ENCODE measurements around the gene CBX6. TPM values are rescaled to one million over a fixed set of nuclear protein-coding genes. Genes with fewer than 3 reads are reported as not detected.
A peak's percentile ranks its signal among the peaks of the same experiment; 100 is the strongest.

Gene CBX6
- total and polyA plus RNA-seq, 10 of the 15 experiments (the other 5 are each of a cell fraction or from before 2014, with no cell fraction given): 3.6 to 142 (median 37.4) TPM

DNA sequence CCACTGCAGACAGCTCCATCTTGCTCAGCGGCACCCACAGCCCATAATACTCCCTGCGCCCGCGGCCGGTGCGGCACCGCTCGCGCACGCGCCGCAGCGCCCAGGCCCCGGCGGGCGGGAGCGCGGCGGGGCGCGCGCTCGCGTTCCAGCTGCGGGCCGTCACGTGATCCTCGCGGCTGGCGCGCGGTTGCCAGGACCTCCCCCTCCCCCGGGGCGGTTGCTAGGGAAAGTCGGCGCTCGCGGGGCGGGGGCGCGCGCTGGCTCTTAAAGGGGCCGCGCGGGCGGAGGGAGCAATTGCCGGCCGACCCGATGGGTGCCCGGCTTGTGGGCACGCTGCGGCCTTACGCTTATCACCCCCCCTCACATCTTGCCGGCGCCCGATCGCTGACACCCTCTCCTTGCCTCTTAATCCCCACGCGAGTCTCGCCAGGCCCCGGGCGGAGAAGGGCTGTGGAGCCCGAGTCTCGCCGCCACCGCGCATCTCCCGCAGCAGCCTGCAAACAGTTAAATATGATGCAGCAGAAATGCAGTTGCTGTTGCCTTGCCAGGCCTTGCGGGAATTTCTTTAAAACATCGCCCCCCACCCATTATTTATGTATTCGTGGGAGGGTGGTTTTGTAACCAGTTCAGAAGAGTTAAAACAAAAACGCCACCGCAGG lies at the start of gene CBX6 (continued):
- no peak for TF ChIP-seq CBX3 (IDR thresholded peaks at IDR 0.05; ENCODE audit: borderline replicate concordance, low read depth)
- no peak for TF ChIP-seq MYB (IDR thresholded peaks at IDR 0.05; ENCODE audit: borderline replicate concordance, low read depth, low read length)
- no peak for TF ChIP-seq MTA3 (IDR thresholded peaks at IDR 0.05; ENCODE audit: borderline replicate concordance, low read length)

- H3K4me3 ChIP-seq: no peak overlapping the region
- DNase-seq (ENCODE audit: low read depth, low spot score) (no peak), FAIRE-seq (no peak), ATAC-seq (no peak)
- intact Hi-C loops (cut with micrococcal nuclease; ENCODE audit: unreplicated experiment) (no loop called here), in situ Hi-C loops (cut with MboI) (no loop called here)
- POLR2A ChIA-PET: no interaction called here
- no peaks in the 10 kb centered on the region for H3K79me2 ChIP-seq (ENCODE audit: control insufficient read depth, insufficient read depth, low read length)
- BruUV-seq (replicated peaks): no TSS peak
- SMC1A ChIA-PET (ENCODE audit: uncharacterized antibody, unreplicated experiment): interaction anchor here (1.6 kb wide), 1 partner anchor 10 kb away, joined by 3 read pairs; no protein-coding TSS in a partner anchor
- RAD21 ChIA-PET (ENCODE audit: unreplicated experiment): interaction anchor here (1.0 kb wide), 1 partner anchor 30 kb away, joined by 3 read pairs; no protein-coding TSS in a partner anchor
- 13% methylated on average over 4 of the region's 4 CpGs for WGBS (ENCODE audit: insufficient coverage, insufficient replicate concordance, low lambda C conversion rate, missing lambda C conversion rate)
- CTCF ChIA-PET: interaction anchor here (0.6 to 2.0 kb wide), 2 partner anchors 9 to 52 kb away, joined by 4 to 8 read pairs; no protein-coding TSS in a partner anchor
- TF ChIP-seq NFYB (IDR thresholded peaks at IDR 0.05; ENCODE audit: insufficient read depth, low read depth, low read length) (0 out of 2 replicates have a peak, but pooled peaks have one; percentile 45), CHD4 (IDR thresholded peaks at IDR 0.05) (no peak), MXI1 (IDR thresholded peaks at IDR 0.05; ENCODE audit: low read depth, low read length) (no peak)
- H4K20me1 ChIP-seq (ENCODE audit: control insufficient read depth, insufficient read depth): no peaks in the 10 kb centered on the region
- H3K4me2 ChIP-seq (ENCODE audit: control insufficient read depth, insufficient read depth): no peak overlapping the region
- H3K27me3 ChIP-seq (replicated peaks in 1 of 2; ENCODE audit: control insufficient read depth in 2 of 2, insufficient read depth in 2 of 2, low read length in 1 of 2): peaks cover 1 to 7% of the 10 kb centered on the region in 2 experiments; a peak in 2 of 4 replicates
- no peaks in the 10 kb centered on the region for H3K9me3 ChIP-seq (replicated peaks; ENCODE audit: control insufficient read depth, insufficient read depth, low read length)
- no peak overlapping the region for H3K9ac ChIP-seq (ENCODE audit: control insufficient read depth, insufficient read depth, low read length)
- no peaks in the 10 kb centered on the region for H3K4me1 ChIP-seq (ENCODE audit: control insufficient read depth, insufficient read depth, low read length)
- no peaks in the 10 kb centered on the region for H3K36me3 ChIP-seq (ENCODE audit: control insufficient read depth in 2 of 2, insufficient read depth in 2 of 2, low read length in 1 of 2)
- no peak overlapping the region for H3K27ac ChIP-seq (ENCODE audit: control insufficient read depth, insufficient read depth)
- no peak overlapping the region for H2AFZ ChIP-seq (ENCODE audit: control insufficient read depth, low read depth, low read length)
These were observed 49.8 kb upstream of the CBX6 start for GRCh38 chr22:38921806-38922205.
